Hematopoietic multipotent progenitor cell treated with erythropoietin and hydrocortisone succinate and interleukin-3 and kit ligand, for 8 days (in vitro differentiated cells): Measurements from ENCODE around the gene TCF12.

Experiments
- DNase-seq: peaks from one replicate; pipeline ENCODE4 v3.0.0-alpha.2; 2015

The TCF12 gene

DNA sequence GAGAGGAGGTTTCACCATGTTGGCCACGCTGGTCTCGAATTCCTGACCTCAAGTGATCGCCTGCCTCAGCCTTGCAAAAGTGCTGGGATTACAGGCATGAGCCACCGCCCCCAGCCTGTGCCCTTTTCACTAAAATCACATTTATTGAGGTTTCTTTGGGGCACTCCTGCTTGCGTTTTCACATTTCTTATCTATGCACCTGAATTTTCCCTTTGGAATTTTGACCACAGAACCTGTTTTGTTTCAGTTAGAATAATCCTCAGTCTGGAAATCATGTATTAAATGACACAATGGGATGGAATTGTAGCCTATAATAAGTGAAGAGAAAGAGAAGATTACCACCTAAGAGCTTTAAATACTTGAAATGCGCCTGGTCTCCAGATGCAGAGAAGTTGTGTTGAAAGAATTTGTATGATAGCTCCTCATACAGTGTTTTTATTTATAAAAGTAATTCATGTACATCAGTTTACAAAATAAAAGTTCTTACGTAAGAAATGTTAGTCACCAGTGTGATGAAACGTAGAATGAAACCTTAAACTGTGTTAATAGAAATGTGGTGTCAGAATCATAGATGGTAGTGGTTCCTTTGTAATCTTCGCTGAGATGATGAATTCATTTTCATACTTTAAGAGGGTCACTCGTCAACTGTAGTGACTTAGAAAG lies 107.0 kb downstream of the TCF12 start:
- no peak for DNase-seq

DNA sequence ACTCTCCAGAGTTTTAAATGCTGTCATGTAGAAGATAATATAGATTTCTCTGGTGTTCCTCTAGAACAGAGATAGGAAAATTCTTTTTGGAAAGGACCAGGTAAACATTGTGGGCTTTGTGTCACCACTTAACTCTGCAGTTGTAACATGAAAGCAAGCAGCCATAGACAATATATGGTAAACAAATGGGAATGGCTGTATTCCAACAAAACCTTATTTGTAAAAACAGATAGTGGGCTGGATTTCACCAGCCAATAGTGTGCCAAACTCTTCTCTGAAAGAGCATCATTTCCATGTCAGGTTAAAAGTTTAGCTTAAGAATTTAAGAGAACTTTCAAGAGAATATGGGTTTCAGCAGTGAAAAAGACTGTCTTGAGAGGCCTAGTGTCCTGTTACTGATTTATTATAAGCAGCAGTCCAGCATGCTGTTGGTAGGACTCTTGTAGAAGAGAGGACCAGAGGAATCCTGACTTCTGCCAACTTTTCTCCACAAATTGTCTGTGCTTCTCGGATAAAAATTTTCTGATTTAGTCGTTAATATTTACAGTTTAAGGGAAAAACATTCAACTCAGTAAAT lies 107.7 kb downstream of the TCF12 start:
- DNase-seq, result no peak

DNA sequence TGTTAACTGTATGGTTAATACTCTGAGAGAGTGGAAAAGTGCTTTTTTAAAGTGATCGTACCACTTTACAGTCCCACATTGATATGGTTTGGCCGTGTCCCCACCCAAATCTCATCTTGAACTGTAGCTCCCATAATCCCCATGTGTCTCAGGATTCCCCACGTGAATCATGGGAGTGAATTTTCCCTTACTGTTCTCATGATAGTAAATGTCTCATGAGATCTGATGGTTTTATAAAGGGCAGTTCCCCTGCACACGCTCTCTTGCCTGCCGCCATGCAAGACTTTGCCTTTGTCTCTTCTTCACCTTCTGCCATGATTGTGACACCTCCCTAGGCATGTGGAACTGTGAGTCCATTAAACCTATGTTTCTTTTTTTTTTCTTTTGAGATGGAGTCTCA lies 109.2 kb downstream of the TCF12 start:
- DNase-seq, result no peak

DNA sequence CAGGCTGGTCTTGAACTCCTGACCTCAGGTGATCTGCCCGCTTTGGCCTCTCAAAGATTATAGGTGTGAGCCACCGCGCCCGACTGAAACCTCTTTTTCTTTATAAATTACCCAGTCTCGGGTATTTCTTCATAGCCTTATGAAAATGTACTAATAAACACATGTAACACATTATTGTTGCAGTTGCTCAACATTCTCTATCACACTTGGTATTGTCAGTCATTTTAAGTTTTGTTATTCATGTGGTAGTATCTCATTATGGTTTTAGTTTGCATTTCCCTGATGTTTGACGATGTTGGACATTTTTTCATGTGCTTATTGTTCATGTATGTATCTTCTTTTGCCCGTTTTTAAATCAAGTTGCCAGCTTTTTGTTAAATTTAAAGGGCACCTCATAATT lies 109.7 kb downstream of the TCF12 start:
- no peak for DNase-seq

DNA sequence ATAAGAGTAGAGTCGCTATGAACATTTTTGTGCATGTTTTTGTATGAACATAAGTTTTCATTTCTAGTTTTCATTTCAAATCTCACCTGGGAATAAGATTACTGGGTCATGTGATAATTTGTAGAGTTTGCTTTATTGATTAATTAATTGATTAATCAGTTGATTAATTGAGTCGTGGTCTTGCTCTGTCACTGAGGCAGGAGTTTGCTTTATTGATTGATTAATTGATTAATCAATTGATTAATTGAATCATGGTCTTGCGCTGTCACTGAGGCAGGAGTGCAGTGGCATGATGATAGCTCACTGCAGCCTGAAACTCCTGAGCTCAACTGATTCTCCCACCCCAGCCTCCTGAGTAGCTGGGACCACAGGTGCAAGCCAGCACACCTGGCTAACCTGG lies 111.6 kb downstream of the TCF12 start:
- no peak for DNase-seq

DNA sequence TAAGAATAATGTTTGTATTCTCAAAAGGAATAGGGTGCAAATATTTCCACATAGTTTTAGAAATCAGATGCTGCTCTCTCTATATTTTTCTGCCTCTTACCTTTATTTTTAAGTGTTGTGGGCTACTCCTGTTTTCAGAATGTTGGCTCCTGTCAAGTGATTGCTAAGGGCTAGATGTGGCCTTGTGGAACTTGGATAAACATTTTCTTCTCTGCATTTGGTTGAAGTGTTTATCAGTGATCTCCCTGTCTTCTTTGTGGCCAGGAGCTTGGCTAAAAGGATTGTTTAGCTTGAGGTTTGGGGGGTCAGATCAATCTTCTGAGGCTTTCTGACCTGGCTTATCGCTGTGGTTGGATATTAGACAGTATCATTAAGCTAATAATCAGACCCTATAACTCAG lies 112.6 kb downstream of the TCF12 start:
- peak; percentile 25 for DNase-seq

DNA sequence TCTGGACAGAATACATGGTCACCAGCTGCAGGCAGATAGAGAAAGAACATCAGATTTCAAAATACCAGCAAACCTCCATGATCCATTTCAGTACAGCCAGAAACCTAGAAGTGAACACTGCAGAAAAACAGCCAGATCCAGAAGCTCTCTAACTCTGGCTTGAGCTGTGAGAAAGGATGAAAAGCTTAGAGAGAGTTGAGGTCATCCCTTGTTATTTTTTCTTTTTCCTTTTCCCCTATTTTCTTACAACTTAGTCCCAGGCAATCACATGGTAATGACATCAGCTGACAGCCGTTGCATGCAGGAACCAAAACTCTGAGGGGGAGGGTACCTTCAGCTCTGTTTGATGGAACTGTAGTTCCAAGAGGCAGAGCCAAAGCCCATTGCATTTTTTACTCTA lies 113.2 kb downstream of the TCF12 start:
- no peak for DNase-seq

DNA sequence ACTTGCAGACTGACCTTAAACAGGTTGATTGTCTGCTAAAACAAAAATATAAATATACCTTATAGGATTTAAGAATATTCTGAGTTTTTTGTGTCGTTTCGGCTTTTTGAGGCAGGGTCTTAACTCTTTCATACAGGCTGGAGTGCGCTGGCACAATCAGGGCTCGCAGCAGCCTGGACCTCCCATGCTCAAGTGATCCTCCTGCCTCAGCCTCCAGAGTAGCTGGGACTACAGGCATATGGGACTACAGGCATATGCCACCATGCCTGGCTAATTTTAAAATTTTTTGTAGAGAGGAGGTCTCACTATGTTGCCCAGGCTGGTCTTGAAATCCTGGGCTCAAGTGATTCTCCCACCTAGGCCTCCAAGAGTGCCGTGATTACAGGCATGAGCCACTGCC lies 113.9 kb downstream of the TCF12 start:
- no peak for DNase-seq

DNA sequence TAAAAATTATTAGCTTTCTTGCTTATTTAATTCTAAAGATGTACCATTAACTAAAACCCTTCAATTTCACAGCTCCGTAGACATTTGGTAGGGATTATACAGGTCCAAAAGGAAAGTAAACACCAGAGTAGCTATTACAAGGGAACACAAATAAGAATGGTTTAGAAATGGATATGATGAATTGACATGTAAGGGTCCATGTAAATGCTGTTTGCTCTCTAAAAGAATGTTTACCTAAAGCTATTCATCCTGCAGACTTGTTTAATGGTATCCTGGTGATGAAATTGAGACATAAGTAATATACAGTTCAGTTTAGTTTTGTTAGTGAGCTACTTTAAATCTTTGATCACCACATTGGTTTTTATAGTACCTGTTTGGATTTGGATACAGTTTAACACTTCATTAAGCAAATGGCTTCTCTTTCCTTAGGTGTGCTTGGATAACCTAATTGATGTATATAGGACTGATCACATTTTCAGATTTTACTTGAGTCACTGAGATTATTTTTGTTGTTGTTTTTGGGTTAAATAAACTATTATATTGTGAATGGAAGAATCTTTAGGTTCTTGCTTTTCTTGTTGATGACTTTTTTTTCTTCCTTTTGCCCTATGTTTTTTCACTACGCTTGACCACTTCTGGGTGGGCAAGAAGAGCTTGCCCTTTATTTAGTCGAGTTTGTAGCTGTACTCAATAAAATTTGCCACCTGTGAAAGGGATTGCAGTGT lies 115.4 kb downstream of the TCF12 start:
- no peak for DNase-seq

DNA sequence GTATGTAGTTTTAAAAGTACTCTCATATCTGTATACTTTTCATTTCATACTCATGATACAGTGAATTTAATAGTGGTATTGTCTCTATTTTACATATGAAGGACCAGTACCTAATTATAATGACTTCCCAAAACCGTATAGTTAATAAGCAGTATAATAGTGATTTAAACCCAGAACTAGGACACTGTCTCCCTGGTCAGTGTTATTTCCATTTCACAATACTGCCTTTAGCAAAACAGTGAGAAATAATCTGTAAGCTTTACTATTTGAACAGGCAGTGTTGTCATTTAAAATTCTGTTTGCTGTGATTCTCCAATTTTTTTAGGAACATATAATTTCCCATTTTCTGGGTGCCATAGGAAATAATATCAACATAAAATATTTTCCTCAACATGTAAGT lies 116.2 kb downstream of the TCF12 start:
- no peak for DNase-seq

DNA sequence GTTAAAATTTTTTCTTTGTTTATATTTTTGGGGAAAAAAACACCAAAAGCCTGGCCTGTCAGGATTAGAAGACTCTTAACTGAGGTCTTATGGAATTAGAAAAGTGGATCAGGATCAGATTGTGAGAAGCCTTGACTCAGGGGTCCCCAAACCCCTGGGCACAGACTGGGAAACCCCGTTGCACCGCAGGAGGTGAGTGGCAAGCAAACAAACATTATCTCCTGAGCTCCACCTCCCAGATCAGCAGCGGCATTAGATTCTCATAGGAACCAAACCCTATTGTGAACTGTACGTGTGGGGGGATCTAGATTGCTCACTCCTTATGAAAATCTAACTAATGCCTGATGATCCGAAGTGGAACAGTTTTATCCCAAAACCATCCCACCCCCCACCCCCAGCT lies 117.2 kb downstream of the TCF12 start:
- DNase-seq, result no peak

DNA sequence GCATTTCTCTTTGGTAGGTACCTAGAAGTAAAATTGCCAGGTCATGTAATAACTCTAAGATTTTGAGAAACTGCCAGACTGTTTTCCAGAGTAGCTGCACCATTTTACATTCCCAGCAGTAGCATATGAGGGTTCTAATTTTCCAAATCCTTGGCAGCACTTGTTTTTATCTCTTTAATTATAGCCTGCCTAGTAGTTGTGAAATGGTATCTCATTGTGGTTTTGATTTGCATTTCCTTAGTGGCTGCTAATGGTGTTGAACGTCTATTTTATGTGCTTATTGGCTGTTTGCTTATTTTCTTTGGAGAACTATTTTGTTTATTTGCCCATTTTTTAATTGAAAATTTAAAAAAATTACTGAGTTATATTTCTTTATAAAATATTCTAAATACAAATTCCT lies 117.9 kb downstream of the TCF12 start:
- no peak for DNase-seq

DNA sequence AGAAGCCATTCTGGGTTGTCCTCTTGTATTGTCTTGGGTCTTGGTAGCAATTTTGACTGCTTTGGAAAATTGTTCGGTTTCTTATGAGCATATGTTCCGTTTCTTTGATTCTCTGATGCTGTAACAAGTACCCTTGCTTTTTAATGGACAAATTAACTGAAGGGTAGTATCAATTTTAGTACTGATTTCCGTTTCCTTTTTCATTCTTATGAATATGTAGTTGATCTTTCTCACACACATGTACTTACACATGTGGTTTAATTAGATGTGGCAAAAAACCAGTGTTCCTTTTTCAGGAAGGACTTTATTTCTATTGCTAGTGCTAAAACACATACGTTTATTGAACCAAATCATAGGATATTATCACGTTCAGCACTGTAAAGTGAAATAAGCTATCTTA lies 119.1 kb downstream of the TCF12 start:
- no peak for DNase-seq

DNA sequence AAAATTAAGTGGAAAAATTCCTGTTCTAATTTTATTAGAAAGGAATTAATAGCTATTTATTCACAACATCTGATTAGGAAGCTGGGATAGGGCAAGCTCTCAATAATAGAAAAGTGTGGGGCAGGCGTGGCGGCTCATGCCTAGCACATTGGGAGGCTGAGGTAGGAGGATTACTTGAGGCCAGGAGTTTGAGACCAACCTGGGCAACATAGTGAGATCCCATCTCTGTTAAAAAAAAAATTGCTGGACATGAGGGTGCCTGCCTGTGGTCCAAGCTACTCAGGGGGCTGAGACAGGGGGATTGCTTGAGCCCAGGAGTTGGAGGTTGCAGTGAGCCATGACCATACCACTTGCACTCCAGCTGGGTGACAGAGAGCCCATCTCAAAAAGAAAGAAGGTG lies 119.6 kb downstream of the TCF12 start:
- DNase-seq, result no peak

DNA sequence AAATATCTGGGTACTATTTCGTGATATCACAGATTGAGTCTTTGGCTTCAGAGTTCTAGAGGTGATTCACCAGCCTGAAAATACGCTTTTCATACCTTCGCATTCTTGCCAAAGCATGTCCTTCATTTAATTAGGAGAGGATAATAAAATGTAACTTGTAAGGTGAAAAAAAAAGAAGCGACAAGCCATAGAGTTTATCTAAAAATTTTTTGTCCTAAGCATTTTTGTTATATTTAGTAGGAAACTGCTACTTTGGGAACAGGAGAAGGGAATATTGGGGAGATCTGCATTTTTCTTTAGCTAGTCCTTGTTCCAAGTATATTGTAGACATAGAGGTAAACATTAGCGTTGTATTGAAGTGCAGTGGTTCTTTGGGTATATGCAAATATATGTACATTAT lies 120.1 kb downstream of the TCF12 start:
- DNase-seq, result no peak

DNA sequence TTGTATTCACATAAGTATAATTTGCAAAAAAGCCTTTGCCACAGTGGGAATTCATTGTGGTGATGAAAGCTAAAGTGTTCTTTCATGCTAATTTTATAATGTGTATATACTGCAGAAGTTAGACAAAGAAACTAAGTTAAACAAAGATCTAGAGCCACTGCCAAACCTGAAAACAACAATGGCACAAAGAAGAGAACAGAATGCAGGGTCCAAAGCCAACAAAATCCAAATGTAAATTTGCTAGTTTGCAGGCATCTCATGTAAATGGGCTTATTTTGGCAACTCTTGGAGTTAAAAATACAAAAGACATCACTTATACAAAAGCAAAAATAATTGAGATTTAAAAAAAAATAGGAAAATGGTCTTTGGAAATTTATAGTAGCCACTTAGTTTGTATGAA lies 123.0 kb downstream of the TCF12 start:
- no peak for DNase-seq

DNA sequence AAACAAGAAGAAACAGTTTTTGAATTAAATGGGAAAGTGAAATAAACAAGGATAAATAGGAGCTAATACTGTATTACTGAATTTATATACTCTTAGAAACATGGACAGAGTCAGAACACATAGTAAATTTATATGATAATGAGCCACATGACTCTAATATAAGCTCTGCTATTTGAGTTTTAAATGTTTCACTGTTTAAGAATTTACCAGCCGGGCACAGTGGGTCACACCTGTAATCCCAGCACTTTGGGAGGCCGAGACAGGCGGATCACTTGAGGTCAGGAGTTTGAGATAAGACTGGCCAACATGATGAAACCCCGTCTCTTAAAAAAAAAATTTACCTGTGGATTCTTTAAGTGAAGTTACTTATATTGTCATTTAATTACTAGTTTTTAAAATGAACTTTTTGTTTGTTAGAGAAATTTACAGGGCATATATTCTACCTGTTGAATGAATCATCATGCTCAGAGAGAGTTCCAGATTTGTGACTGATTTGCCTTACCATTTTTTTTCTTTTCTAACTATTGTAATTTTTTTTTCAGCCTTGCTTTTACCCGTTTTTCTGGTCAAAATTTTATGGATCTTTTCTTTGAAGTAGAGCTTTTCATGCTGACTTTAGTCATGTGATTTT lies 125.7 kb downstream of the TCF12 start:
- no peak for DNase-seq

DNA sequence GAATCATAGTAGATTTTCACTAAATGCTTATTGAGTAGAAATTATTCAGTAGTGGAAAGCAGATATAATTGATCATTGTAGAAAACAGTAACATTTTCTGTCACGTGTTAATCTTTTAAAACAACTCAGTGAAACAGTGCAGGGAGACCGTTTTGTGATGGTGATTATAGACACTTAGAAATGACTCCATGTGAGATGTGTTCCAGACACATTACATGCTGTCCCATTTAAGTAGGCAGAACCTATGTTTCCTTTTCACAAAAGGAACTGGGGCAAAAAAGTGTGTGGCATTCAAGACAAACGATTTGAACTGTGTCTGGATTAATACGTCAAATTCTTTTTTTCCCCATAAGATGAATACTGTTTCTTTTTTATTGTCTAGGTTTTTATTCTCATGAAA lies 126.5 kb downstream of the TCF12 start:
- no peak for DNase-seq

DNA sequence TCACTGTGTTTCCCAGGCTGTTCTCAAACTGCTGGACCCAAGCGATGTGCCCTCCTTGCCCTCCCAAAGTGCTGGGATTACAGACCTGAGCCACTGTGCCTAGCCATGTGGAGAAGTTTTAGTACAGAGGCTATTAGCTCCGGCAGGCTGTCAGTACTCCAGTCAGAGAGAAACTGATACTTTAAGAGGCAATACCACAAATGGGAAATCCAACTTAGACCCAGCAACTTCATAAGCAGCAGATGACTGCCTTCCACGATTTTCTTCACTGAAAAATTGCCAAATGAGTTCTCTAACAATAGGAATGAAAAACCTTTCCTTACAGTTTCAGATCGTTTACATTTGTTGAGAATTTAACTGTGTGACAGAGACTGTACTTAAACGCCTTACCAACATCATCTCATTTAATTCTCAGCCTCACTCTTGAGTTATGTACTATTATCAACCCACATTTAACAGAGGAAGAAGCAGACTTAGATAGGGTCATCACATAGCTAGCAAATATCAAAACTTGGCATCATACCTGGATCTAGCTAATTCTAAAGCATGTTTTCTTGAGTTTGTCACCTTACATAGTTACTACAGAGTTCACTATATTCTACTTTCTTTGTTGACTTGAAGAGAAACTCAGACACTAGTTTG lies 127.4 kb downstream of the TCF12 start:
- no peak for DNase-seq

DNA sequence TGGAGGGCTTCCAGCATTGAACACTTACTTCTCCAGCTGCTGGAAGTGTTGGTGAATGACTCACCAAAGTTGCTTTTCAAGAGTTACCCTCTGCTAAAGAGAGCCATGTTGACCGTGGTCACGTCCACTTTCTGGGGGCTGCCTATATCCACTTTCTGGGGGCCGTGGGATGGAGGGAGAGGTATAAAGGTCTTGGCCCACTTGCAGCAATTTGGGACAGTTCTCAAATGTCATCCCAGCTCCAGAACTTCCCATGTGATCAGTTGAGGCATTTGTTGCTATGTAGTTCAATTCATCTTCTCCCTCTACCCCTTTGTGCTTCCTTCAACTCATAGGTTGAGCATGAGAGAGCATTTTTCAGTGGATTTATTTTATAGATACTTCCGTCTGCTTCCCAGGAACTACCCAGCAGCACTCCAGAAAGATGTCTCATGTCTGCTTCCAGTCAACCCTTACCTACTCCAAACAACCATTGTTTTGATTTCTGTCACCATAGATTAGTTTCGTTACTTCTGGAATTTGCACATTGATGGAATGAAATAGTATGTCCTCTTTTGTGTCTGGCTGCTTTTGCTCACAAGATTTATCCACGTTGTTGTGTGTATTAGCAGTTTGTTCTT lies 130.6 kb downstream of the TCF12 start:
- no peak for DNase-seq

DNA sequence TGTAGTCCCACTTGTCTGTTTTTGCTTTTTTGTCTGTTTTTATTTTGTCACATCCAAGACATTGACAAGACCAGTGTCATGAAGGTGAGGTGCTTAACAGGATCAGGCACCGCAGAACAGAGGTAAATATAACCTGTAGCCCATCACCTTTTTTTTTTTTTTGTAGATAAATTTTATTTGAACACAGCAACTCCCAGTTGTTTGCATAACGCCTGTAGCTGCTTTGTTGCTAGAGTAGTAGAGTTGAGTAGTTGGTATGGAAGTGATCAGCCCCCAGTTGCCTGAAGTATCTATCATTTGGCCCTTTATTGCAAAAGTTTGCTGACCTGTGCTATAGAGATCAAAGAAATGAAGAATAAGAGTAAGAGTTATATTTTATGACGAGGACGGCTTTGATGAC lies 135.0 kb downstream of the TCF12 start:
- DNase-seq, result no peak

DNA sequence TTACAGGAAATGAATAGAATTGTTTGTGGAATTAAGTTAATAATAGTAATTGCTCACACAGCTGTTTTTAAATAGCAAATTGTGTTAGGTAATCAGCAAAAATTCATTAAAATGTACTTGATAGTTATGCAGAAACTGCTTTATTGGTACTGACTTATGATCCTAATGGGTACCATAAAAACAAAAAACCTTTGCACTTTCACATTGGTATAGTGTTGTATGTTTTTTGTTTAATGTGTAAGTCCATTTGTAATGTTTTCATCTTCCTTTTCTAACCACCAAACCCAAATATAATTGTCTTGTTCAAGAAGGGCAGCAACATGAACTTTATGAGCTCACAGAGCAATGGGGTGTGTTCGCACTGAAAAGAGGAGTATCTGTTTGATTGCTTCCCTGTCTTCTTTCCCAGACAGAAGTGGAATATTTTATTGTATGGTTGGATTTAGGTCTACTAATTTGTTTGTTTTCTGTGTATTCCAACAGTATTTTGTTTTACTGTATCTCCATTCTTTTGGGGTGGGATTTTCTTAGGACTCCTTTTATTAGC lies 135.8 kb downstream of the TCF12 start:
- no peak for DNase-seq

DNA sequence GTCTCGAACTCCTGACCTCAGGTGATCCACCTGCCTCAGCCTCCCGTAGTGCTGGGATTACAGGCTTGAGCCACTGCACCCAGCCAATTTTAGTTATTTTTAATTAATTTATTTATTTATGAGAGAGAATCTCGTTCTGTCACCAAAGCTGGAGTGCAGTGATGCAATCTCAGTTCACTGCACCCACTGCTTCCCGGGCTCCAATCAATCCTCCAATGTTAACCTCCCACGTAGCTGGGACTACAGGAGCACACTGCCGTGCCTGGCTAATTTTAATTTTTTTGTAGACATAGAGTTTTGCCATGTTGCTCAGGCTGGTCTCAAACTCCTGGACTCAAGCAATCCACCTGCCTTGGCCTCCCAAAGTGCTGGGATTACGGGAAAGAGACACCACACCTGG lies 137.9 kb downstream of the TCF12 start:
- no peak for DNase-seq
